Thyroid gland (tissue), 4 donors: ENCODE results near the gene NDC1.

Experiments
- POLR2A ChIP-seq, 2 donors: fragments of 450-650 bp; IDR thresholded peaks; one replicate each; pipeline ENCODE4 v1.6.1; 2017; ENCODE audit warnings: antibody characterized with exemption in 2 of 2, mild to moderate bottlenecking in 2 of 2, moderate library complexity in 1 of 2
- TF ChIP-seq, protein P1 (sequence below), 6 experiments: fragments of 200-600 bp in 3 of 6; fragments of 450-650 bp in 3 of 6; sonication (generic) in 3 of 6; IDR thresholded peaks; one replicate each; pipeline ENCODE4 v1.5.1; 2016 to 2019; ENCODE audit warnings: antibody characterized with exemption in 6 of 6, mild to moderate bottlenecking in 2 of 6, inconsistent platforms in 1 of 6, moderate library complexity in 1 of 6

DNA sequence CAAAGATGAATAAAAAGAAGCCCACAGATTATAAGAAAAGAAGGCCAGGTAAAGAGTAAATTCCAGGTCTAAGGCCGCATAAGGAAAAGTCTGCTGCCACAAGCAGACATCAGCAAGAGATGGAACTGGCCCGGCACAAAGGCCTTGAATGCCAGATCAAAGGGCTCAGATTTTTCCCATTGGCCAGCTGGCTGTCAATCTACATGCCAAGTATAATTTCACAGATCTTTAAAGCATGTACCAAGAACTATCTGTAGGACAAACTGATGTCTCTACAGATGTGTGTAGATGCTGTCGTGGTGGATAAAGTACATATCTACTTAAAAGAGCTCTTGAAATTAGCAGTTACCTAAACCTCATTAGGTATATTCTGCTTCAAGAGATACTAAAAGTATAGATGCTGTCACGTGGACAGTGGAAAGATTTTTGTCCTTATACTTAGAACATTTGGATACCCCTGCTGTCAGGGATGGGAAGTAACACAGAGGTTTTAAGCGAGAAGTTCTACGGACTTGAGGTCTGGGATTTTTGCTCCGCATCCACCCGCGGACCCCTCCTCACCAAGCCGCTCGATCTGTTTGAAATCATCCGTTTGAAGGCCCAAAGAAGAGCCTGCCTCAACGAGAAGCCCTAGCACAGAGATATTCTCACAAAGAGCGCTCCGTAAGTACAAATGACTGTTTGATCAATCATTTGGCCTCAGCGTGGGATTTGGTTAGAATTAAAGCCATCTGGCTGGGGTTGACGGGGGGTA, 109.2 kb downstream of the NDC1 start:
- TF ChIP-seq POLR2A (IDR thresholded peaks at IDR 0.05) = no peak
- TF ChIP-seq, protein P1, sequence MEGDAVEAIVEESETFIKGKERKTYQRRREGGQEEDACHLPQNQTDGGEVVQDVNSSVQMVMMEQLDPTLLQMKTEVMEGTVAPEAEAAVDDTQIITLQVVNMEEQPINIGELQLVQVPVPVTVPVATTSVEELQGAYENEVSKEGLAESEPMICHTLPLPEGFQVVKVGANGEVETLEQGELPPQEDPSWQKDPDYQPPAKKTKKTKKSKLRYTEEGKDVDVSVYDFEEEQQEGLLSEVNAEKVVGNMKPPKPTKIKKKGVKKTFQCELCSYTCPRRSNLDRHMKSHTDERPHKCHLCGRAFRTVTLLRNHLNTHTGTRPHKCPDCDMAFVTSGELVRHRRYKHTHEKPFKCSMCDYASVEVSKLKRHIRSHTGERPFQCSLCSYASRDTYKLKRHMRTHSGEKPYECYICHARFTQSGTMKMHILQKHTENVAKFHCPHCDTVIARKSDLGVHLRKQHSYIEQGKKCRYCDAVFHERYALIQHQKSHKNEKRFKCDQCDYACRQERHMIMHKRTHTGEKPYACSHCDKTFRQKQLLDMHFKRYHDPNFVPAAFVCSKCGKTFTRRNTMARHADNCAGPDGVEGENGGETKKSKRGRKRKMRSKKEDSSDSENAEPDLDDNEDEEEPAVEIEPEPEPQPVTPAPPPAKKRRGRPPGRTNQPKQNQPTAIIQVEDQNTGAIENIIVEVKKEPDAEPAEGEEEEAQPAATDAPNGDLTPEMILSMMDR (IDR thresholded peaks at IDR 0.05) = no peak
